Fibroblast of lung (primary cell): ENCODE results near the gene DHRS7C. TPM values are rescaled to one million over a fixed set of nuclear protein-coding genes. Genes with fewer than 3 reads are reported as not detected.

Experiments
- DNase-seq, 2 donors: peaks; one replicate each; pipeline versions ENCODE4 v3.0.0 to v3.0.0-alpha.2; 2010; ENCODE audit warnings: low read depth in 2 of 2
- H2AFZ ChIP-seq: 2 replicates; pipeline ENCODE4 v1.5.1; 2012; ENCODE audit warnings: low read length, control low read depth, inconsistent platforms
- H3K27ac ChIP-seq: 2 replicates; pipeline ENCODE4 v1.5.1; 2011; ENCODE audit warnings: low read length, control low read depth; ENCODE audit not compliant: insufficient read depth
- H3K27me3 ChIP-seq: 2 replicates; pipeline ENCODE4 v1.5.1; 2011; ENCODE audit warnings: mild to moderate bottlenecking, low read length; ENCODE audit not compliant: control insufficient read depth, insufficient read depth
- H3K36me3 ChIP-seq: 2 replicates; pipeline ENCODE4 v1.5.1; 2011; ENCODE audit warnings: low read length; ENCODE audit not compliant: control insufficient read depth, insufficient read depth
- H3K4me1 ChIP-seq: 2 replicates; pipeline ENCODE4 v1.5.1; 2011; ENCODE audit warnings: low read length; ENCODE audit not compliant: control insufficient read depth, insufficient read depth; ENCODE audit errors: extremely low read depth
- H3K4me2 ChIP-seq: 2 replicates; pipeline ENCODE4 v1.5.1; 2011; ENCODE audit warnings: low read length, control low read depth; ENCODE audit not compliant: insufficient read depth; ENCODE audit errors: extremely low read depth
- H3K4me3 ChIP-seq, 4 experiments: fragments of 200-600 bp in 1 of 4; sonication (generic) in 1 of 4; replicated peaks in 1 of 4; 2 replicates each; pipeline ENCODE4 v1.5.1; 2011 to 2016; ENCODE audit warnings: low read length in 4 of 4, low read depth in 3 of 4, mild to moderate bottlenecking in 3 of 4, control low read depth in 2 of 4, inconsistent platforms in 1 of 4, mixed read lengths in 1 of 4; ENCODE audit not compliant: insufficient read depth in 1 of 4; ENCODE audit errors: control extremely low read depth in 1 of 4
- H3K79me2 ChIP-seq: 2 replicates; pipeline ENCODE4 v1.5.1; 2012; ENCODE audit warnings: mild to moderate bottlenecking, low read length, inconsistent platforms; ENCODE audit not compliant: control insufficient read depth, insufficient read depth
- H3K9ac ChIP-seq: 2 replicates; pipeline ENCODE4 v1.5.1; 2011; ENCODE audit warnings: mild to moderate bottlenecking, low read length, control low read depth; ENCODE audit not compliant: insufficient read depth
- H3K9me3 ChIP-seq: 2 replicates; pipeline ENCODE4 v1.5.1; 2012; ENCODE audit warnings: low read depth, low read length; ENCODE audit not compliant: control insufficient read depth, insufficient read depth
- H4K20me1 ChIP-seq: 2 replicates; pipeline ENCODE4 v1.5.1; 2011; ENCODE audit warnings: low read length; ENCODE audit not compliant: control insufficient read depth, insufficient read depth; ENCODE audit errors: extremely low read depth
- EZH2 ChIP-seq: IDR thresholded peaks from 2 replicates; pipeline ENCODE4 v1.5.1; 2012; ENCODE audit warnings: low read length, control low read depth, mild to moderate bottlenecking; ENCODE audit errors: missing control alignments
- polyA plus RNA-seq, 2 donors: library from polyadenylated mRNA; depleted of rRNA in 1 of 2; stranded (reverse) in 1 of 2; unstranded in 1 of 2; fragments of >200 nt; gene quantifications; 2 replicates each; pipeline ENCODE4 v1.2.1, GENCODE V29; 2011 to 2012; ENCODE audit warnings: missing spikeins in 1 of 2
- total RNA-seq: library from RNA; depleted of rRNA; stranded (reverse); fragments of >200 nt; gene quantifications from 2 replicates; pipeline ENCODE4 v1.2.1, GENCODE V29; 2014
- TF ChIP-seq, protein P1 (sequence below), 2 donors: IDR thresholded peaks in 1 of 2; conservative IDR thresholded peaks in 1 of 2; 1 replicate in 1 of 2; 2 replicates in 1 of 2; pipeline ENCODE4 v1.5.1; 2011 to 2012; ENCODE audit warnings: low read length in 2 of 2, control low read depth in 1 of 2, inconsistent platforms in 1 of 2, low read depth in 1 of 2, mild to moderate bottlenecking in 1 of 2

The DHRS7C gene
- total and polyA plus RNA-seq, 2 donors (not counting 1 experiment from before 2014, with no cell fraction given), result not detected

DNA sequence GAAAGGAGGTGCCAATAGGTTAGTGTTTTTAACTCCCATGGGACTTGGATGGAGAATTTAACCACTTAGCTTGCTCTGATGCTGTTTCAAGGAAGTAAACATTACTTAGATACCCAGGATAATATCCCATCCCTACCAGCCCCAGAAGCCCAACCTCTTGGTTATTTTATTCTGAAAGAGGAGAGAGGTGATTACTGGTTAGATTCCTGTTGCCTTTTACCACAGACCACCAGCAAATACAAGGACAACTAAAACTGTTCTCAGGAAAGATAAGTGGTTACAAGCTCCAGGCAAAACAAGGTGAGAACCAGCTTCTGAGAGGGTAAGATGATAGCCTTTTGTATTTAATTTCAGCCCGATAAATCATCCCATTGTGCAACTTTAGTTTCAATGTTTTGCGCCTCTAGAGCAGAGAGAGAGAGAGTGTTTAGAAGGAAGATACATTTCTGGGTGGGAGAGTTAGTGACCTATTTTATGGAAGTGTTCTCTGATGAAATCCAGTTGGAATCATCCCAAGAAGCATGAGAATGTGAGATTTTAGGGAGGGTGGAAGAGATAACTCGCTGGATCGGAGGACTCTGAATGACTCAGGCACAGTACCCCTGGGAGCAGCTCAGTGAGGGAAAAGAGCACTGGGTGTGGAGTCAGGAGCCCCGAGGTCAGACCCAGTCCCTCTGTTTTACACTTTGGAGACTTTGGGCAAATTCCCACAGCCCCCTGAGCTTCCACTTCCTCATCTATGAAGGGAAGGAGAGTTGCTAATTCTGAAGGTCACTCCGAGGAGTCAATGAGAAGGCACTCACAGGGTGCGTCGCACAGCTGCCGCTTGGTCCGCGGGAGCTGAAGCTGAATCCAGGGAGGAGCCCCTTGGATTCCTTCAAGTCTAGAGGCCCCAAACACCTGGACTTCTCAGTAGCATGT is 46.4 kb upstream of the DHRS7C start:
- Histone ChIP-seq H3K27me3 (no peaks in the 10 kb centered on the region), H3K4me1 (no peaks in the 10 kb centered on the region), H3K79me2 (no peaks in the 10 kb centered on the region), H3K9me3 (no peaks in the 10 kb centered on the region), H4K20me1 (no peaks in the 10 kb centered on the region), H3K9ac (no peak overlapping the region), H3K36me3 (no peaks in the 10 kb centered on the region), H2AFZ (no peak overlapping the region), H3K4me2 (no peak overlapping the region), H3K27ac (no peak overlapping the region), H3K4me3 (peak overlapping the region in 1 of 4 experiments; percentile 34)
- TF ChIP-seq, protein P1, sequence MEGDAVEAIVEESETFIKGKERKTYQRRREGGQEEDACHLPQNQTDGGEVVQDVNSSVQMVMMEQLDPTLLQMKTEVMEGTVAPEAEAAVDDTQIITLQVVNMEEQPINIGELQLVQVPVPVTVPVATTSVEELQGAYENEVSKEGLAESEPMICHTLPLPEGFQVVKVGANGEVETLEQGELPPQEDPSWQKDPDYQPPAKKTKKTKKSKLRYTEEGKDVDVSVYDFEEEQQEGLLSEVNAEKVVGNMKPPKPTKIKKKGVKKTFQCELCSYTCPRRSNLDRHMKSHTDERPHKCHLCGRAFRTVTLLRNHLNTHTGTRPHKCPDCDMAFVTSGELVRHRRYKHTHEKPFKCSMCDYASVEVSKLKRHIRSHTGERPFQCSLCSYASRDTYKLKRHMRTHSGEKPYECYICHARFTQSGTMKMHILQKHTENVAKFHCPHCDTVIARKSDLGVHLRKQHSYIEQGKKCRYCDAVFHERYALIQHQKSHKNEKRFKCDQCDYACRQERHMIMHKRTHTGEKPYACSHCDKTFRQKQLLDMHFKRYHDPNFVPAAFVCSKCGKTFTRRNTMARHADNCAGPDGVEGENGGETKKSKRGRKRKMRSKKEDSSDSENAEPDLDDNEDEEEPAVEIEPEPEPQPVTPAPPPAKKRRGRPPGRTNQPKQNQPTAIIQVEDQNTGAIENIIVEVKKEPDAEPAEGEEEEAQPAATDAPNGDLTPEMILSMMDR (conservative IDR thresholded peaks at IDR 0.05 in 1 of 2, IDR thresholded peaks at IDR 0.05 in 1 of 2; ENCODE audit: low read depth in 1 of 2, low read length in 2 of 2), result no peak
- TF ChIP-seq EZH2, result no peak
- DNase-seq, result peak; percentile 84 to 95

DNA sequence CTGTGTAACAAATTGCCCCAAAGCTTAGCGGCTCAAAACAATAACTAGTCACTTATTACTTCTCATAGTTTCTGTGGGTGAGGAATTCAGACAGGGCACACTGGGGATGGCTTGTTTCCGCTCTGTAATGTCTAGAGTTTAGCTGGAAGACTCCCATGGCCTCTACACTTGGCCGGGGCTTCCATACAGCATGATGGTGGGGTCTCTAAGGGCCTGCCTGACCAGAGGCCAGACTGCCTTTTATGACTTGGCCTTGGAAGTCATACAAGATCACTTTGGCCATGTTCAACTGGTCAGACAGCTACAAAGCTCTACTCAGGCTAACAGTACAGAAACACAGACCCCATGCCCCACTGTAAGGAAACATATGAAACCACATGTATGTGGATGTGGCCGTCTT is 42.5 kb upstream of the DHRS7C start:
- TF ChIP-seq, protein P1 (conservative IDR thresholded peaks at IDR 0.05 in 1 of 2, IDR thresholded peaks at IDR 0.05 in 1 of 2; ENCODE audit: low read depth in 1 of 2, low read length in 2 of 2), result no peak
- no peak for TF ChIP-seq EZH2
- H2AFZ ChIP-seq, result no peak overlapping the region
- no peaks in the 10 kb centered on the region for H3K4me1 ChIP-seq
- H3K9me3 ChIP-seq, result no peaks in the 10 kb centered on the region
- no peaks in the 10 kb centered on the region for H4K20me1 ChIP-seq
- no peak overlapping the region for H3K27ac ChIP-seq
- H3K27me3 ChIP-seq, result no peaks in the 10 kb centered on the region
- H3K4me3 ChIP-seq, result no peak overlapping the region
- no peak overlapping the region for H3K4me2 ChIP-seq
- DNase-seq, result no peak
- H3K79me2 ChIP-seq, result no peaks in the 10 kb centered on the region
- no peak overlapping the region for H3K9ac ChIP-seq
- no peaks in the 10 kb centered on the region for H3K36me3 ChIP-seq

DNA sequence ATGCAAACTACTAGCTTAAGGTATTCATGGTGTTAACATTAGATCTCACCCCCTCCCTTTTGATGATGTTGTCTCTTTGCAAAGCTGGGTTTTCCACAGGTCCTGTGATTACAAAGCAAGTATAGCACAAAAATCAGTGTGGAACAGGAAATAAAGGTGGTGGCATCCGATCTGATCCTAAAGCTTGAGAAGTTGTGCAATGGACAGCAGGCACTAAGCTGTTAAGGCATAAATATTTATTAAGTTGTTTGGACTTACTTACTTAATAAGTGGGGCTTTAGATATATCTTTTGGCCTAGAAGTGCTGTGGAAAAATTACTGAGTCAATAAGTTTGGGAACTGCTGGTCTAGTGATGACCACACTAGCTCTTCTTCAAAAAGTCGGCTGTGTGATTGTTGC is 39.3 kb upstream of the DHRS7C start:
- Histone ChIP-seq H3K79me2 (no peaks in the 10 kb centered on the region), H3K36me3 (no peaks in the 10 kb centered on the region), H4K20me1 (no peaks in the 10 kb centered on the region), H3K27me3 (no peaks in the 10 kb centered on the region), H3K4me3 (no peak overlapping the region), H3K9me3 (no peaks in the 10 kb centered on the region), H3K9ac (no peak overlapping the region), H3K27ac (no peak overlapping the region), H3K4me1 (no peaks in the 10 kb centered on the region), H3K4me2 (no peak overlapping the region), H2AFZ (no peak overlapping the region)
- TF ChIP-seq, protein P1 (conservative IDR thresholded peaks at IDR 0.05 in 1 of 2, IDR thresholded peaks at IDR 0.05 in 1 of 2; ENCODE audit: low read depth in 1 of 2, low read length in 2 of 2), result no peak
- no peak for TF ChIP-seq EZH2
- DNase-seq, result no peak
